PFSK-1 (cell line): ENCODE results near the gene OMG.

Source experiments
- POLR2AphosphoS5 ChIP-seq: IDR thresholded peaks from 2 replicates; pipeline ENCODE4 v1.6.1; 2012; ENCODE audit warnings: low read depth, mild to moderate bottlenecking, control low read depth, low read length, moderate library complexity
- SIN3A ChIP-seq: IDR thresholded peaks from 2 replicates; pipeline ENCODE4 v1.6.1; 2012; ENCODE audit warnings: mild to moderate bottlenecking, low read length, moderate library complexity, borderline replicate concordance; ENCODE audit not compliant: insufficient read depth
- TAF1 ChIP-seq: IDR thresholded peaks from 2 replicates; pipeline ENCODE4 v1.6.1; 2012; ENCODE audit warnings: low read length, control low read depth, borderline replicate concordance; ENCODE audit not compliant: insufficient read depth

DNA sequence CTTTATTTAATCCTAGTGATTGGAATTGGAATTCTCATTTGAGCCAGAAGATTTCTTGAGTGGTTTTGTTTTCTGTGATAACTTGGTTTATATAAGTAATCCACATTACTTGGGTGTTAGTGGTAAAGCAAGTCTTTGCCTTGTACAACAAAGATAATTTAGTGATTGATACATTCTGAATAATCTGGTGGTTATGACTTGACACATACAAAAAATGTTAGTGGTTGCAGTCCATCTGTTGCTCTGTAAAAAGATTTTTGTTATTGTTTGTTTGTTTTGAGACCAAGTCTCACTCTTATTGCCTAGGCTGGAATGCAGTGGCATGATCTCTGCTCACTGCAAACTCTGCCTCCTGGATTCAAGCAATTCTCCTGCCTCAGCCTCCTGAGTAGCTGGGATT, 13.2 kb downstream of the OMG start:
- TF ChIP-seq POLR2AphosphoS5 (no peak), SIN3A (no peak), TAF1 (no peak)
